MCF 10A (cell line): ENCODE measurements around the gene RHBG. TPM values are rescaled to one million over a fixed set of nuclear protein-coding genes. Genes with fewer than 3 reads are reported as not detected.

Experiments used
- BruUV-seq: library from RNA; stranded (reverse); fragments of 400-500 nt; replicated peaks from 2 replicates; lab custom pipeline; 2021; lab: Mats Ljungman, UMichigan
- CTCF ChIA-PET: fragments of 300-600 bp; sonication (Branson Sonifier 250); formaldehyde crosslinking; extraction: SDS; loops from one replicate; lab custom pipeline; 2021; ENCODE audit warnings: antibody characterized with exemption, inconsistent platforms; lab: Yijun Ruan, JAX
- POLR2A ChIA-PET: fragments of 300-600, 350-650 bp; sonication (Branson Sonifier 250); formaldehyde crosslinking; extraction: SDS; loops from one replicate; lab custom pipeline; 2020; ENCODE audit warnings: antibody characterized with exemption, inconsistent platforms; lab: Yijun Ruan, JAX
- DNase-seq: peaks from one replicate; pipeline ENCODE4 v3.0.0-alpha.2; 2018; ENCODE audit not compliant: unreplicated experiment
- H3K27ac Mint-ChIP-seq: one replicate; pipeline ENCODE4 v1.8.0; 2022; ENCODE audit warnings: mild to moderate bottlenecking, low read depth, mixed read lengths; ENCODE audit not compliant: unreplicated experiment
- H3K27me3 Mint-ChIP-seq: one replicate; pipeline ENCODE4 v1.8.0; 2022; ENCODE audit warnings: mixed read lengths; ENCODE audit not compliant: insufficient read depth, unreplicated experiment
- H3K36me3 Mint-ChIP-seq: one replicate; pipeline ENCODE4 v1.8.0; 2022; ENCODE audit warnings: mild to moderate bottlenecking, moderate library complexity, mixed read lengths; ENCODE audit not compliant: insufficient read depth, unreplicated experiment
- H3K4me1 Mint-ChIP-seq: one replicate; pipeline ENCODE4 v1.8.0; 2022; ENCODE audit warnings: mixed read lengths; ENCODE audit not compliant: insufficient read depth, unreplicated experiment
- H3K4me3 Mint-ChIP-seq: one replicate; pipeline ENCODE4 v1.8.0; 2022; ENCODE audit warnings: mild to moderate bottlenecking, moderate library complexity, mixed read lengths; ENCODE audit not compliant: unreplicated experiment
- H3K9me3 Mint-ChIP-seq: one replicate; pipeline ENCODE4 v1.8.0; 2022; ENCODE audit warnings: mixed read lengths; ENCODE audit not compliant: unreplicated experiment
- intact Hi-C: fragments of 100-400 bp; cut with micrococcal nuclease; formaldehyde crosslinking; loops from 2 replicates; pipeline ENCODE4 v1.14.1; 2022
- total RNA-seq: library from RNA; stranded (reverse); gene quantifications from 2 replicates; pipeline ENCODE4 v1.2.3, GENCODE V29; 2022
- TF ChIP-seq, protein P1 (sequence below): fragments of 200-600 bp; IDR thresholded peaks from one replicate; pipeline ENCODE4 v1.8.0; 2022; ENCODE audit warnings: antibody characterized with exemption, mild to moderate bottlenecking; ENCODE audit not compliant: unreplicated experiment

The RHBG gene
- total RNA-seq, 1 experiment from 2014 or later, result not detected

DNA sequence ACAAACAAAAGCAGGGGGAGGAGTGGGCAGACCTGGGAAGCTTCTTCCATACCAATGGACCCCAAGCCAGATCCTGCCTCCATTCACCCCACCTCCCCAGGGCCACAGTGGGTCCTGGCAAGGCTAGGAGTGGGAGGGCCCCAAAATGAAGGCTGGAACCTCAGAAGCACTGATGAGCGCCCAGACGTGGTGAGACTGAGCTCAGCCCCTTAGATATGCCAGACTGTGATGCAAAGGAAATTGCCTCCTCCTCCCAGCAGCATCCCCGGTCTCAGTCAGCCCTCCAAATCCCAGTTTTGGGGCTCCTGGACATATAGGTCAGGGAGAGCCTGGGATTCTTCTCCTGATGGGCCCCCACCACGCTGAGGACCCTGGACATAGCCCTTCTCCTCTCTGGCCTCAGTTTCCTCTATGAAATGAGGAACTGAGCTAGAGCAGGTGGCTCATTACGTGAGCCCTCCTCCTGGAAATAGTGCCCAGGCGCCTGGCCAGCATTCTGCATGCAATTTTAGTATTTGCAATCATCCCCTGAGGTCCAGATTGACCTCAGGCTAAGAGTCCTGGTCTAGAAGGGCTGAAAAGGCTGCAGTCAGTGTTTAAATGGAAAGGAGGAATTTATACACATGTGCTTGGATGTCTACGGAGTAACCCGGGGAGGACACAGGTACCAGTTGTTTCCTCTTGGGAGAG lies 33.5 kb downstream of the RHBG start:
- no peaks in the 10 kb centered on the region for H3K9me3 Mint-ChIP-seq
- TF ChIP-seq, protein P1, sequence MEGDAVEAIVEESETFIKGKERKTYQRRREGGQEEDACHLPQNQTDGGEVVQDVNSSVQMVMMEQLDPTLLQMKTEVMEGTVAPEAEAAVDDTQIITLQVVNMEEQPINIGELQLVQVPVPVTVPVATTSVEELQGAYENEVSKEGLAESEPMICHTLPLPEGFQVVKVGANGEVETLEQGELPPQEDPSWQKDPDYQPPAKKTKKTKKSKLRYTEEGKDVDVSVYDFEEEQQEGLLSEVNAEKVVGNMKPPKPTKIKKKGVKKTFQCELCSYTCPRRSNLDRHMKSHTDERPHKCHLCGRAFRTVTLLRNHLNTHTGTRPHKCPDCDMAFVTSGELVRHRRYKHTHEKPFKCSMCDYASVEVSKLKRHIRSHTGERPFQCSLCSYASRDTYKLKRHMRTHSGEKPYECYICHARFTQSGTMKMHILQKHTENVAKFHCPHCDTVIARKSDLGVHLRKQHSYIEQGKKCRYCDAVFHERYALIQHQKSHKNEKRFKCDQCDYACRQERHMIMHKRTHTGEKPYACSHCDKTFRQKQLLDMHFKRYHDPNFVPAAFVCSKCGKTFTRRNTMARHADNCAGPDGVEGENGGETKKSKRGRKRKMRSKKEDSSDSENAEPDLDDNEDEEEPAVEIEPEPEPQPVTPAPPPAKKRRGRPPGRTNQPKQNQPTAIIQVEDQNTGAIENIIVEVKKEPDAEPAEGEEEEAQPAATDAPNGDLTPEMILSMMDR, result no peak
- no peak for DNase-seq
- ChIA-PET CTCF (interaction anchor here (0.6 to 1.6 kb wide), 5 partner anchors 10 to 253 kb away, joined by 3 to 5 read pairs (median 4); no protein-coding TSS in a partner anchor), POLR2A (interaction anchor here (0.5 kb wide), 1 partner anchor 199 kb away, joined by 3 read pairs; the partner anchor contains the start of gene GPATCH4)
- peaks cover 6% of the 10 kb centered on the region for H3K4me1 Mint-ChIP-seq
- peaks cover 4% of the 10 kb centered on the region for H3K36me3 Mint-ChIP-seq
- no TSS peak for BruUV-seq
- no peak overlapping the region for H3K4me3 Mint-ChIP-seq
- H3K27me3 Mint-ChIP-seq, result peaks cover 44% of the 10 kb centered on the region
- intact Hi-C loops, result no loop called here
- H3K27ac Mint-ChIP-seq, result no peak overlapping the region

DNA sequence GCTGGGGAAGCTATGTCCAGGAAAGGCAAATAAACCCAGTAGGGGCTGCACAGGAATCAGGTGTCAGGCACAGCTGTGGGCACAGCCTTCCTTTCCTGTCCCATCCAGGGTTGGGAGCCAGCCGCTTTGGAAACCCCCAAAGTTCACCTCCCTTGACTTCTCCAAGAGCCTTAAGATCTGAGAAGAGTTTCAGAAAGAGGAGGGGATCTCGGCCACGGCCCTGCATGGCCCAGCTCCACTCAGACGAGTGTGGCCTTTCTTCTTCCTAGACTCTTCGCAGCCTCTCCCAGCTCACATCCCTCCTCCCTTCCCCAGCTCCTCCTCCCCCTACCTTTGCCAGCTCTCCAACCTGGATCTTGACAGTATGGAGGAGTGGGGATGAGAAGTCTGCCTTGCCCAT lies 36.7 kb downstream of the RHBG start:
- BruUV-seq, result no TSS peak
- DNase-seq, result no peak
- H3K36me3 Mint-ChIP-seq, result peaks cover 4% of the 10 kb centered on the region
- ChIA-PET CTCF (interaction anchor here (0.6 to 6.9 kb wide), 3 partner anchors 20 to 49 kb away, joined by 3 to 66 read pairs (median 11); no protein-coding TSS in a partner anchor), POLR2A (no interaction called here)
- intact Hi-C loops, result no loop called here
- peaks cover 76% of the 10 kb centered on the region for H3K27me3 Mint-ChIP-seq
- TF ChIP-seq, protein P1, result no peak
- no peaks in the 10 kb centered on the region for H3K9me3 Mint-ChIP-seq
- no peak overlapping the region for H3K4me3 Mint-ChIP-seq
- H3K4me1 Mint-ChIP-seq, result no peaks in the 10 kb centered on the region
- no peak overlapping the region for H3K27ac Mint-ChIP-seq

DNA sequence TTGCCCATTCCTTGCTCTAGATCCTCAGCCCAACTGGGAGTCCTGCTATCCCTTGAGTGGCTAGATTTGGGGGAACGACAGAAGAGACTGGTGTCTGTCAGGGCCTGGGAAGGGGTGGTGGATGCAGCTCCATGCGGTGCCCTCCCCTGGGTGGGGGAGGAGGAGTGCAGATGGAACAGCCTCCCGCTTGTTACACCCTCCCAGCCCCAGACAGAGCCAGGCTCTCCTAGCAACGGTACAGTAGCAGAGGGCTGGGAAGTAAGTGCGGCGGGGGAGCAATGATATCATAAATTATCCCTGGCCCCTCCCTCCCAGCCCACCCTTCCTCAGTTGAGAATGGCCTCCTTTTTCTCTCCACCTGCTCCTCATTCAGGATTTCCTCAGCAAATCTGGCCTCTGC lies 37.2 kb downstream of the RHBG start:
- Mint-ChIP-seq H3K4me3 (no peak overlapping the region), H3K36me3 (peaks cover under 1% of the 10 kb centered on the region), H3K9me3 (no peaks in the 10 kb centered on the region), H3K4me1 (no peaks in the 10 kb centered on the region), H3K27ac (no peak overlapping the region), H3K27me3 (peaks cover 82% of the 10 kb centered on the region)
- DNase-seq, result no peak
- TF ChIP-seq, protein P1, result no peak
- ChIA-PET CTCF (interaction anchor here (0.5 to 6.9 kb wide), 6 partner anchors 13 to 198 kb away, joined by 3 to 66 read pairs (median 4); no protein-coding TSS in a partner anchor), POLR2A (no interaction called here)
- BruUV-seq, result no TSS peak
- intact Hi-C loops, result no loop called here

DNA sequence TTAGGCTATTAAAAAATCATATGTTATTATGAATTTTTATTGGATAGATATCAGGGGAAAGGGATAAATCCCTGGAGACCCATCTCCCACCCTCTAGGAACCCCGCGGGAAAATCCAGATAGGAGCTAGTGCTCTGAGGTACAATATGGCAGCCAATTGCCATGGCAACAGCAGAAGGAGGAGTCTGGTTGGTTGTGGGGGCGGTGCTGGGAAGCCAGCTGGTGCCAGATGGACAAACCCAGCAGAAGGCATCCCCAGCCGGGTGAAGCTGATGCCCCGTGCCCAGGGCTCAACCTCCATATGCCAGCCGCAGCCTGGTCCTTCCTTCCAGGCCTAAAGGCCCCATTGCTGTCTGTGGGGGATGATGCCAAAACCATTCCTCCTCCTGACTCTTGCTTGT lies 38.3 kb downstream of the RHBG start:
- Mint-ChIP-seq H3K9me3 (no peaks in the 10 kb centered on the region), H3K36me3 (no peaks in the 10 kb centered on the region), H3K27ac (no peak overlapping the region), H3K27me3 (peaks cover 93% of the 10 kb centered on the region), H3K4me3 (no peak overlapping the region), H3K4me1 (no peaks in the 10 kb centered on the region)
- intact Hi-C loops, result no loop called here
- CTCF ChIA-PET, result interaction anchor here (1.5 to 6.9 kb wide), 2 partner anchors 14 to 21 kb away, joined by 4 to 66 read pairs; no protein-coding TSS in a partner anchor
- BruUV-seq, result no TSS peak
- POLR2A ChIA-PET, result interaction anchor here (0.7 kb wide), 1 partner anchor 24 kb away, joined by 3 read pairs; no protein-coding TSS in a partner anchor
- TF ChIP-seq, protein P1, result no peak
- DNase-seq, result no peak
